Urinary bladder (tissue), 4 donors: ENCODE measurements around the gene MORN3. TPM values are rescaled to one million over a fixed set of nuclear protein-coding genes. Genes with fewer than 3 reads are reported as not detected.
"Not testable (repeated sequence)": the region's sequence is repeated elsewhere in the genome, so short reads cannot be mapped to it uniquely, and the experiment has no call there.

Source experiments
- DNase-seq: peaks from one replicate; pipeline ENCODE4 v3.0.0-alpha.2; 2015; ENCODE audit errors: extremely low spot score
- H3K27ac ChIP-seq: one replicate; pipeline ENCODE4 v1.5.1; 2013; ENCODE audit warnings: low read depth, mild to moderate bottlenecking, moderate library complexity
- H3K36me3 ChIP-seq: one replicate; pipeline ENCODE4 v1.6.1; 2013; ENCODE audit warnings: mild to moderate bottlenecking, moderate library complexity; ENCODE audit not compliant: insufficient read depth
- H3K4me1 ChIP-seq: one replicate; pipeline ENCODE4 v1.6.1; 2013; ENCODE audit warnings: mild to moderate bottlenecking, moderate library complexity; ENCODE audit not compliant: insufficient read depth
- H3K4me3 ChIP-seq: one replicate; pipeline ENCODE4 v1.5.1; 2013; ENCODE audit warnings: low read depth, low read length
- WGBS: extraction: QIAGEN DNeasy Blood & Tissue Kit; methylation state at CpG from one replicate; pipeline ENCODE4 v1.1.7; 2013; 5-methylcytosine and 5-hydroxymethylcytosine counted together
- polyA plus RNA-seq: library from polyadenylated mRNA; stranded (reverse); fragments of 200-250 nt; gene quantifications from one replicate; pipeline ENCODE4 v1.2.3, GENCODE V29; 2013
- total RNA-seq: library from RNA; depleted of rRNA; stranded (reverse); fragments of >200 nt; gene quantifications from one replicate; pipeline ENCODE4 v1.2.3, GENCODE V29; 2014
- donor health status: healthy with polysubstance abuse.
- donor health status: healthy.

The MORN3 gene
- total and polyA plus RNA-seq, 2 donors: 0.16 to 0.34 TPM

GRCh38 chr12:121676190-121676589 is 6.7 kb upstream of the MORN3 start:
- no peak overlapping the region for H3K4me3 ChIP-seq
- H3K4me1 ChIP-seq: no peaks in the 10 kb centered on the region
- 93% methylated on average over 5 of the region's 5 CpGs for WGBS
- no peak overlapping the region for H3K27ac ChIP-seq
- H3K36me3 ChIP-seq: no peaks in the 10 kb centered on the region
- no peak for DNase-seq

GRCh38 chr12:121673013-121673511 is 3.6 kb upstream of the MORN3 start:
- H3K36me3 ChIP-seq: no peaks in the 10 kb centered on the region
- no peak overlapping the region for H3K4me3 ChIP-seq
- WGBS: 56% methylated on average over 12 of the region's 12 CpGs
- H3K4me1 ChIP-seq: no peaks in the 10 kb centered on the region
- no peak overlapping the region for H3K27ac ChIP-seq
- DNase-seq: no peak

DNA sequence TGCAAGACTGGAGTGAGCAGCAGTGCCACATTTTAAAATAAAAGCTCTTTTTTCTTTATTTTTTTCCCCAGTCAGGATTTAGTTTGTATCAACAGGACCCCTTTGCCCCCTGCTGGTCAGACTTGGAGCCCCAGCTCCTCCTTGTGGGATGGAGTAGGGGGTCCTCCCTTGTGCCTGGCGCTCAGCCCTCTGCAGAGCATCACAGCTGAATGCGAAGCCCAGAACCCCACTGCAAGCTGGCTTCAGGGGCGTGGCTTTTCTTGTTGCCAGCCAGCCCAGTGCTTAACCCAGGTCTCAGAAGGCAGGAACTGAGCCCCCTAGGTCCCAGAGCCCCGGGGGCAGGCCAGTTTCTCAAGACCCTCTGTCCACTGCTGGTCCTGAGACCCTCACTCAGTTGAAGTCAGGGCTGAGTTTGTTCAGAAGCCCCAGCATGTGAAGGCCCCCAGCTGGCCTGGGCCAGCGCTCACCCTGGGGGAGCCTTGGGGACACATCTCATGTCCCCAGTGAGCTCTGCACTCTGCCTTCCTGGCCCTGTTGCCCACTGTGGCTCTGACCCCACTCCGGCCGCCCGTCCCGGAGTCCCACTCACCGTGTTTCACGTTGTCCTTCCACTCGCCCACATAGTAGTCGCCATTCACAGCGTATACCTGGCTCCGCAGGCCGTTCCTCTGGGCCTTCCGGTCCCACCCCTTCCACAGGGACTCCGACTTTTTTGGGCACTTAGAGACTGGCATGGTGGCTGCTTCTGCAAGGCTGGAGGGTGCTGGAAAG is 519 bp downstream of the MORN3 start:
- Histone ChIP-seq H3K36me3 (no peaks in the 10 kb centered on the region), H3K4me1 (no peaks in the 10 kb centered on the region), H3K4me3 (no peak overlapping the region), H3K27ac (no peak overlapping the region)
- no peak for DNase-seq
- 81% methylated on average over 18 of the region's 18 CpGs for WGBS

DNA sequence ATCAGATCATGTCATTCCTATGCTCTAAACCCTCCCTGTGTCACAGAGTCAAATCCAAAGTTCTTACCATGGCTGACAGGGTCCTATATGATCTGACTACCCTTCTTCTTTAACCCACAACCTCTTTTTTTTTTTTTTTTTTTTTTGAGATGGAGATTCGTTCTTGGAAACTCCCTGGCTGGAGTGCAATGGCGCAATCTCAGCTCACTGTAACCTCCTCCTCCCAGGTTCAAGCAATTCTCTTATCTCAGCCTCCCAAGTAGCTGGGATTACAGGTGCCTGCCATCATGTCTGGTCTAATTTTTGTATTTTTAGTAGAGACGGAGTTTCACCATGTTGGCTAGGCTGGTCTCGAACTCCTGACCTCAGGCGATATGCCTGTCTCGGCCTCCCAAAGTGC is 2.6 kb downstream of the MORN3 start:
- DNase-seq, H3K4me1 ChIP-seq, H3K27ac ChIP-seq, H3K4me3 ChIP-seq, H3K36me3 ChIP-seq: not testable (repeated sequence)
- 81% methylated on average over 6 of the region's 6 CpGs for WGBS

- 81% methylated on average over 3 of the region's 3 CpGs for WGBS
- no peaks in the 10 kb centered on the region for H3K36me3 ChIP-seq
- H3K4me3 ChIP-seq: no peak overlapping the region
- H3K27ac ChIP-seq: no peak overlapping the region
- H3K4me1 ChIP-seq: no peaks in the 10 kb centered on the region
- no peak for DNase-seq
Observed at GRCh38 chr12:121663610-121663929, 5.9 kb downstream of the MORN3 start.

DNA sequence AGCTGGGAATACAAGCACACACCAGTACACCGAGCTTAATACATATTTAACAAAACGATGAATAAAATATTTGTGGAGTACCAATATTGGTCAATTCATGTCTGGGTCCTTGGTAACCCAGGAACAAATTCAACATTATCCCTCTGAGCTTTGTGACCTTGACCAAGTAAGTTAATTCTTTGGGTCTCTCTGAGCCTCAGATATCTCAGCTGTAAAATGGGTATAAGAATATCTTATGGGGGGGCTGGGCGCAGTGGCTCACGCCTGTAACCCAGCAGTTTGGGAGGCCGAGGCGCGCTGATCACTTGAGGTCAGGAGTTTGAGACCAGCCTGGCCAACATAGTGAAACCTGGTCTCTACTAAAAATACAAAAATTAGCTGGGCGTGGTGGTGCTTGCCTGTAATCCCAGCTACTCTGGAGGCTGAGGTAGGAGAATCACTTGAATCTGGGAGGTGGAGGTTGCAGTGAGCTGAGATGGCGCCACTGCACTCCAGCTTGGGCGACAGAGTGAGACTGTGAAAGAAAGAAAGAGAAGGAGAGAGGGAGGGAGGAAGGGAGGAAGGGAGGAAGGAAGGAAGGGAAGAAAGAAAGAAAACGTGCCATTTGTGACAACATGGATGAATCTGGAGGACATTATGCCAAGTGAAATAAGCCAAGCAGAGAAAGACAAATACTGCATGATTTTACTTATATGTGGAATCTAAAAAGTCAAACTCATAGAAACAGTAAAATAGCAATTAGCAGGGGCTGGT is 7.9 kb downstream of the MORN3 start:
- H3K4me3 ChIP-seq, H3K36me3 ChIP-seq, DNase-seq, H3K4me1 ChIP-seq, H3K27ac ChIP-seq: not testable (repeated sequence)
- WGBS: 88% methylated on average over 11 of the region's 11 CpGs

GRCh38 chr12:121657305-121658008 is 12.0 kb downstream of the MORN3 start:
- 83% methylated on average over 18 of the region's 18 CpGs for WGBS
- Histone ChIP-seq H3K36me3 (no peaks in the 10 kb centered on the region), H3K4me1 (no peaks in the 10 kb centered on the region), H3K27ac (no peak overlapping the region), H3K4me3 (no peak overlapping the region)
- DNase-seq: no peak

- DNase-seq: no peak
- no peak overlapping the region for H3K27ac ChIP-seq
- H3K4me1 ChIP-seq: no peaks in the 10 kb centered on the region
- no peaks in the 10 kb centered on the region for H3K36me3 ChIP-seq
- 95% methylated on average over 2 of the region's 2 CpGs for WGBS
- H3K4me3 ChIP-seq: no peak overlapping the region
Observed at GRCh38 chr12:121656122-121656521, 13.3 kb downstream of the MORN3 start.

- Histone ChIP-seq H3K4me3 (no peak overlapping the region), H3K36me3 (no peaks in the 10 kb centered on the region), H3K4me1 (no peaks in the 10 kb centered on the region), H3K27ac (no peak overlapping the region)
- 67% methylated on average over 18 of the region's 18 CpGs for WGBS
- DNase-seq: no peak
Observed at GRCh38 chr12:121653999-121654398, 15.5 kb downstream of the MORN3 start.

GRCh38 chr12:121652767-121653497 is 16.5 kb downstream of the MORN3 start:
- DNase-seq: no peak
- Histone ChIP-seq H3K4me3 (no peak overlapping the region), H3K4me1 (no peaks in the 10 kb centered on the region), H3K27ac (no peak overlapping the region), H3K36me3 (no peaks in the 10 kb centered on the region)
- 76% methylated on average over 16 of the region's 16 CpGs for WGBS

DNA sequence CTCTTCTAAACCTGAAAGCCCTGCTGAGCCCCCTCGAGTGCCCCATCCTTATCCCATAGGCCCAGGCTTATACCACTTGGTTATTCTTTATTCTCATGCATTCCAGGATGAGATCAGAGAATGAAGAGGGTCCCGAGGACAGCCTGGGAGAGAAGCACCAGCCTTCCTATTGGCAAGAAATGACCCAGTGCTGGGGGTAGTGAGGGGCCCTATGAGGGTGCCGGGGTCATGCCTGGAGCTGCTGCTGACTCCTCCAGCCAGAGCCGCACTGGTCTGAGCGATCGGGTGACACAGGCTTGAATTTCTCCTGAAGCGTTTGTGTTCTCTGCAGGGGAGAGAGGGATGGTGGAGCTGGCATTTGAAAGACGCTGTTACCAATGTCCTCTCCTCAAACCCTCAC is 18.1 kb downstream of the MORN3 start:
- no peak for DNase-seq
- 77% methylated on average over 8 of the region's 8 CpGs for WGBS
- H3K4me1 ChIP-seq: no peaks in the 10 kb centered on the region

DNA sequence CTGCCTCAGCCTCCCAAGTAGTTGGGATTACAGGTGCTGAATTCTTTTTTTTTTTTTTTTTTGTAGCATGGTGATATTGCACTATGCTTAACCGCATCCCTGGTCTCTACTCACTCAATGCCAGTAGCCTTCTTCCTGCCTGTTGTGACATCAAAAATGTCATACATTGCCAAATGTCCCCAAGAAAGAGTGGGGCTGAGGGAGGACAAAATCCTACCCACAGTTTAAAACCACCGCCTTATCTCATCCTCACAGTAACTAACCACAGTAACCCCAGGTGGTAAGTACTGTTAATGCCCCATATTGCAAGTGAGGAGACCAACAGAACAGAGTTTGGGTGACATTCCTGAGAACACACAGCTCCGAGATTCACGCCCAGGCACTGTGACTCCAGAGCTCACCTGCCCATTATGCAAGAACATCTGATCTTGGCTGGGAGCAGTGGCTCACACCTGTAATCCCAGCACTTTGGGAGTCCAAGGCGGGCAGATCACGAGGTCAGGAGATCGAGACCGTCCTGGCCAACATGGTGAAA is 19.6 kb downstream of the MORN3 start:
- DNase-seq: no peak
- 88% methylated on average over 8 of the region's 8 CpGs for WGBS
- H3K36me3 ChIP-seq: no peaks in the 10 kb centered on the region
- H3K27ac ChIP-seq: no peak overlapping the region
- no peaks in the 10 kb centered on the region for H3K4me1 ChIP-seq
- no peak overlapping the region for H3K4me3 ChIP-seq

More for the DNA sequence above, 18.1 kb downstream of the MORN3 start:
- Histone ChIP-seq H3K4me3 (no peak overlapping the region), H3K36me3 (no peaks in the 10 kb centered on the region), H3K27ac (no peak overlapping the region)

DNA sequence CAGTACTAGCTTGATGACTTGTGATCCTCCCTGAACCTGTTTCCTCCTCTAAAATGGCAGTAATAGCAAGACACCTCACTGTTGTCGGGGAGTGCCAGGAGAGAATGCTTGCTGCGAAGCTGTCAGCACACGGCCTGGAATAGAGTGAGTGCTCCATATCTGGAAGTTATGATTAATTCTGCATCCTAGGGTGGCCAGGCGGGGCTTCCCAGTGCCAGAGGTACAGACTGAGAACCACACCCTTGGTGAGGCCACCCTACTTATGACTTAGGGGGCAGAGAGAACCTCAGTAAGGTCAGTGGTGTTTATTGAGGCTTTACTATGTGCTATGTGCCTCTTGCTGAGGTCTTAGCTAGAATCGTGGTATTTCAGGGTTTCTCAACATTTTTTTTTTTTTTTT is 20.1 kb downstream of the MORN3 start:
- H3K36me3 ChIP-seq: no peaks in the 10 kb centered on the region
- H3K4me3 ChIP-seq: no peak overlapping the region
- H3K4me1 ChIP-seq: no peaks in the 10 kb centered on the region
- H3K27ac ChIP-seq: no peak overlapping the region
- WGBS: 86% methylated on average over 5 of the region's 5 CpGs
- DNase-seq: no peak
